ENCODE measurements around the gene ARID3B.
"Not testable (repeated sequence)": the region's sequence is repeated elsewhere in the genome, so short reads cannot be mapped to it uniquely, and the experiment has no call there.

ARID3B gene

GRCh38 chr15:74531144-74531811, 9.7 kb upstream of the ARID3B start:
- in situ Hi-C loops (cut with MboI; ENCODE audit: low sequenced_read_pairs), result no loop called here

GRCh38 chr15:74535388-74536084, 5.5 kb upstream of the ARID3B start:
- in situ Hi-C loops (cut with MboI; ENCODE audit: low sequenced_read_pairs), result no loop called here

- in situ Hi-C loops (cut with MboI; ENCODE audit: low sequenced_read_pairs), result no loop called here
Observed at GRCh38 chr15:74537736-74538135, 3.3 kb upstream of the ARID3B start.

DNA sequence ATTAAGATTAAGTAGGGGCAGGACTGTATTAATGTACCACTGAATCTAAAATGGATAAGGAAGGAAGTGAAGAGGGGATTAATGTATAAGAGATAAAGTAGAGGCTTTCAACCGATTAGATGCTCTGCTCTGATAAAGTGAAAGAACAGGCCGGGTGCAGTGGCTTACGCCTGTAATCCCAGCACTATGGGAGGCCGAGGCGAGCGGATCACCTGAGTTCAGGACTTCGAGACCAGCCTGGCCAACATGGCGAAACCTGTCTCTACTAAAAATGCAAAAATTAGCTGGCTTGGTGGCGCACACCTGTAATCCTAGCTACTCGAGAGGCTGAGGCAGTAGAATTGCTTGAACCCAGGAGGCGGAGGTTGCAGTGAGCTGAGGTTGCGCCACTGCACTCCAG, 1.5 kb upstream of the ARID3B start:
- in situ Hi-C loops (cut with MboI; ENCODE audit: low sequenced_read_pairs), result not testable (repeated sequence)

GRCh38 chr15:74540161-74540760, 759 bp upstream of the ARID3B start:
- in situ Hi-C loops (cut with MboI; ENCODE audit: low sequenced_read_pairs), result no loop called here

DNA sequence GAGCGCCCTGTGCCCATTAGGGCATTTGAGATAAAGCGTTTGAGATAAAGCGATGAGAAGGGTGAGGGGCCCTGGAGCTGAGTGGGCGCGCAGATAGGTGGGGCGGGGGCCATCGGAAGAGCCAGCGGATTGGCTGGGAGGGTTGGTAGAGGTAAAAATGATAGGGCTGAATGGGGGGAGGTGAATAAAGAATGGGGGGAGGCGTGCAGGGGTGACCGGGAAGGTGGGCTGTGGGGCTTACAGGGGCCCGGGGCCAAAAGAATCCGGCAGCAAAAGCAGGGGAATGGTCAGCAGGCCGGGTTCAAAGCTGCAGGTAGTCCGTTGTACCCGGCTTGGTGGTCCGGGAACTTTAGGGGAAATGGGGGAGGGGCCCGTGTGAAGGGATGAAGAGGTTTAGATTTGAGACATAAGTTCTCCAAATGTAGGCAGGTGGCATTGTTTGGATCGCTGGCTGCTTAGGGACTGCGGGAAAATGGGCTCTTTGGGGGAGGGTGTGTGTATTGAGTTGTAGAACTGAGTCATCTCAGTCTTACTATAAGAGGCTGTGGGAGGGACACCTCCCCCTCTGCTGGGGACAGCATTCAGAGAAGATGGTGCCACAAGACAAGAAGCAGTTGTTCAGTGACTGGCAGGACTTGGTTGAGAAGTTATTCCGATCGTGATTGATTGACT, 610 bp downstream of the ARID3B start:
- in situ Hi-C loops (cut with MboI; ENCODE audit: low sequenced_read_pairs), result no loop called here

GRCh38 chr15:74542166-74543042, 1.4 kb downstream of the ARID3B start:
- in situ Hi-C loops (cut with MboI; ENCODE audit: low sequenced_read_pairs), result no loop called here

- in situ Hi-C loops (cut with MboI; ENCODE audit: low sequenced_read_pairs), result no loop called here
Observed at GRCh38 chr15:74543043-74543422, 2.0 kb downstream of the ARID3B start.

DNA sequence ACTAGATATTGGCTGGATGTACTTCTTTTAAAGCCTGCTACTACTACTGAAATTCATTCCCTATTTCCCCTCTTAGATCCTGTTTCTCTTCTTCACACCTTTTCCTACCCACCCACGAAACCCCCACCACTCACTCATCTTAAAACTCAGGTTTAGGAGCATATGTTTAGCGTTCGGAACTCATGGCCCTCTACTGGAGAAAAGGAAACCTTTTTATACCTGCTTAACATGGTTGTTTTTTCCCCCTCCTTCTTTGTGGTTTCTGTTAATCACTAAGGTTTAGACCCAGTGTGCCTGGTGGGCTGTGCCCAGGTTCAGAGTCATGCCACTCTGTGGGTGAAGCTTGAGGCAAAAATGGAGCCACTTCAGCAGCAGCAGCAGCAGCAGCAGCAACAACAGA, 2.6 kb downstream of the ARID3B start:
- in situ Hi-C loops (cut with MboI; ENCODE audit: low sequenced_read_pairs), result no loop called here

GRCh38 chr15:74545086-74545485, 4.1 kb downstream of the ARID3B start:
- in situ Hi-C loops (cut with MboI; ENCODE audit: low sequenced_read_pairs), result no loop called here

DNA sequence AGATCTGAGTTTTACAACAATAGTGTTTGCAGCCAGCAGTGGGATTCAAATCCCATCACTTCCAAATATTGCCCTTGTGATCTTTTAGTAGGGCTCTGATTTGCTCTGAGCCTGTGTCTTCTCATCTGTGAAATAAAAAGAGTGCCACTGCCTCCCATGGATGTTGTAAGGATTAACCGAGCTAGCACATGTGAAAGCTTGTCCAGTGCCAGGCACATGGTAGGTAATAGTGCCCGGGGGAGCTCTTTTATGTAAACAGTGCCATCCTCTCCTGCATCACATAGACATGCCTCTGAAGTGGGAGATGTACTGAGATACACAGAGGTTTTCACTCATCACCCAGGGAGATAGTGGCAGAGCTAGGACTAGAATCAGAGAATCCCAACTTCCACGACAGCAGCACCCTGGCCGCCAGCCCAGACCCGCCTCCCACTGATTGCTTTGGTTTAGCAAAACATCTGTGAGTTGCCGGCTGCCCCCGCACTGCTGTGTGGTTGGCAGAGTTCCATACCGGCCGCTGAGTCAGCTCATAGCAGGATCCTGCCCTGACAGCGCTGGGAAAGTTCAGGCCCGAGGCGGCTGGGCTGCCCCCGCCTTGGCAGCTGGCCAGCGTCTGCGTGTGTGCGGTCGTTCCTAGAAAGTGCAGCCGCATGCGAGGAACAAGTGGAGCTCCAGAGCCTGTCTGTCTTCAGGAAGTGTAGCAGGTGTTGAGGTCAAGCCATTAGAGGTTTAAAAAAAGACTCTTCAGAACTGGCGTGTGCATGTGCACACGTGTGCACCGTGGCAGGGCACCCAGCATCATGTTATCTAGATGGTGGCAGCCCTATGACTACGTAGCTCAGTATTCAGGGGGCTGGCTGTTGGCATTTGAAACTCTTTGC, 5.0 kb downstream of the ARID3B start:
- in situ Hi-C loops (cut with MboI; ENCODE audit: low sequenced_read_pairs), result no loop called here

- in situ Hi-C loops (cut with MboI; ENCODE audit: low sequenced_read_pairs), result no loop called here
Observed at GRCh38 chr15:74547616-74548015, 6.6 kb downstream of the ARID3B start.

DNA sequence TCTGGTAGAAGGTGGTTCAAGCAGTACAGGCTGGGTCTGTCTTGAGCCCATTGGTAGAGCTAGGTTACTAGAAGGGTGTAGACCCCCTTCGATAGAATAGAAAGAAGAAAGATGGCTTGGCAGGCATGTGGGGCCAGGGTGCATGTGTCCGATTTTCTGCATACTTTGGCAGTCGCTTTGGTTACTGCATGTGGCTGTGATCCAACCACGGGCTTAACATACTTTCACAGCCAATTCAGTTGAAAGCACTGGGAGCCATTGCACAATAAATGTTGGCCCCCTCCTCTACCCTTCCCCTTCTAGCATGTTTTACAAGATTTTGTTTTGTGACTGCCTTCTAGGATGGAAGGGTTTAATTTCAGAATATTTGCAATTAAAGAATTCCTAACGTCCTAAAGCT, 7.2 kb downstream of the ARID3B start:
- in situ Hi-C loops (cut with MboI; ENCODE audit: low sequenced_read_pairs), result no loop called here

DNA sequence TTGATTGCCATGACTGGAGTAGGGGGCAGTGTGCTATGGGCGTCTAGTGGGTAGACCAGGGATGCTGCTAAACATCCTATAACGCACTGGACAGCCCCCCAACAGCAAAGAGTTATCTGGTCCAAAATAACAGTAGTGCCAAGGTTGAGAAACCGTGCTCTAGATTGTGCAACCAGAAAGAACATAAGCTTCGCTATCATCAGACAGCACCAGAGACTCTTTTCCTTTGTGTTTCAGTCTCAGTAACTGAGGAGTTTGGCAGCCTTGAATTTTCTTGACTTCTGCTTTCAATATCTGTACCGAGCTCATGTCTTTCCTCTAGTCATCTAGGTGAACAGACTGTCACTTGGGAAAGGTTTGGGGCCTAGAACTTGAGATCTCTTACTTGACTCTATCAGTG, 8.8 kb downstream of the ARID3B start:
- in situ Hi-C loops (cut with MboI; ENCODE audit: low sequenced_read_pairs), result no loop called here

DNA sequence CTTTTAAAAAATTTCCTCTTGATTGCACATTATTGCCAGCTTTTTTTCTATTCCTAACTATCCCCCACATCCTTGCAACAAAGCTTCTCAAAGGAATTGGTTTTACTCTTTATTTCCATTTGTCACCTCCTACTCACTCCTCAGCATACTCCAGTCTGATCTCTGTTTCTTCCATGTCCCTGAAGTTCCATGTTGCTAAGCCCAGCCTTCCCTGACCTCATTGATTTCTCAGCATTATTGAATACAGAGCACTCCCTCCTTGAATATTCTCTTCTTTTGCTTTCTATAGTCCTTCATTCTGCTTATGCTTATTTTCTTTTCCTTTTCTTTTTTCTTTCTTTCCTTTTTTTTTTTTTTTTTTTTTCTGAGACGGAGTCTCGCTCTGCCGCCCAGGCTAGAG, 10.7 kb downstream of the ARID3B start:
- in situ Hi-C loops (cut with MboI; ENCODE audit: low sequenced_read_pairs), result no loop called here

- in situ Hi-C loops (cut with MboI; ENCODE audit: low sequenced_read_pairs), result no loop called here
Observed at GRCh38 chr15:74552773-74553441, 11.9 kb downstream of the ARID3B start.

DNA sequence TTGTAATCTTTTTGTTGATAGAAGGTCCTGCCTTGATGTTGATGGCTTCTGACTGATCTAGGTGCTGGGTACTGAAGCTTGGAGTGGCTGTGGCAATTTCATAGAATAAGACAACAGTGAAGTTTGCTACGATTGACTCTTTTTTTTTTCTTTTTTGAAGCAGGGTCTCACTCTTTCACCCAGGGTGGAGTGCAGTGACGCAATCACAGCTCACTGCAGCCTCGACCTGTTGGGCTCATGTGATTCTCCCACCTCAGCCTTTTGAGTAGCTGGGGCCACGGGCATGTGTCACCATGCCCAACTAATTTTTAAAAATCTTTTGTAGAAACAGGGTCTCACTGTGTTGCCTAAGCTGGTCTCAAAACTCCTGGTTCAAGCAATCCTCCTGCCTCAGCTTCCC, 14.2 kb downstream of the ARID3B start:
- in situ Hi-C loops (cut with MboI; ENCODE audit: low sequenced_read_pairs), result no loop called here

- in situ Hi-C loops (cut with MboI; ENCODE audit: low sequenced_read_pairs), result no loop called here
Observed at GRCh38 chr15:74558706-74559105, 17.7 kb downstream of the ARID3B start.

GRCh38 chr15:74563442-74563841, 22.4 kb downstream of the ARID3B start:
- in situ Hi-C loops (cut with MboI; ENCODE audit: low sequenced_read_pairs), result no loop called here
